Stimulated activated CD4-positive, alpha-beta T cell treated with anti-CD3 and anti-CD28 coated beads, Interleukin-4, amount 100 ng/mL, for 48 hours (primary cell): ENCODE data around the gene SMC1B.
"Not testable (repeated sequence)": the region's sequence is repeated elsewhere in the genome, so short reads cannot be mapped to it uniquely, and the experiment has no call there.

ENCODE experiments used
- DNase-seq, 2 donors: peaks; one replicate each; pipeline ENCODE4 v3.0.0-alpha.2; 2020; ENCODE audit warnings: low read depth in 2 of 2

SMC1B gene

GRCh38 chr22:45302751-45303150 is 110.6 kb downstream of the SMC1B start:
- DNase-seq, result no peak

GRCh38 chr22:45298934-45299505 is 114.4 kb downstream of the SMC1B start:
- no peak for DNase-seq

DNA sequence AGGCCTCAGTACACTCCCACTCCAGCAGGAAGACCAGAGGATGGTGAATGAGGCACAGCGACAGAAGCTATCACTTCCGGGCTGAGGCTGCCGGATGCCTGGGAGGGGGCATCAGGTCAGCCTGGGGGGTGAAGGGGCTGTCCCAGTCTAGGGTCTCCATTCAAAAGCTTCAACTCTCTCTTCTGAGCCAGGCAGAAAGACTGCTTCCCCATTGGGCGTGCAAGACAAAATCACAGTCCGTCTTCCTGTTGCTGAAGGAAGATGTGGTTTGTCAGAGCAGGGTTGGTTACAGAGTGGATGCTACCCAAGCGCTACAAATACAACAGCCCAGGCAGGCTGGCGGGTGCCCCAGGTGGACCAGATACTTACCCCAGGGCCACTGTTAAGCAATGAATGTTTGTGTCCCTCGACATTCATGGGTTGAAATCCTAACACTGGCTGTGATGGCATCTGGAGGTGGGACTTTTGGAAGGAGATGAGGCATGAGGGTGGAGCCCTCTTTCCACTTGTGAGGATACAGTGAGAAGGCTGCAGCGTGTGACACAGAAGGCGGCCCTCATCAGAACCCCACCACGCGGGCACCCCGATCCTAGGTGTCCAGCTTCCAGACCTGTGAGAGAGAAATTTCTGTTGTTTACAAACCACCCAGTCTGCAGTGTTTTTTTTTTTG is 116.6 kb downstream of the SMC1B start:
- DNase-seq, result no peak

- no peak for DNase-seq
These were observed 117.9 kb downstream of the SMC1B start for GRCh38 chr22:45295492-45295891.

DNA sequence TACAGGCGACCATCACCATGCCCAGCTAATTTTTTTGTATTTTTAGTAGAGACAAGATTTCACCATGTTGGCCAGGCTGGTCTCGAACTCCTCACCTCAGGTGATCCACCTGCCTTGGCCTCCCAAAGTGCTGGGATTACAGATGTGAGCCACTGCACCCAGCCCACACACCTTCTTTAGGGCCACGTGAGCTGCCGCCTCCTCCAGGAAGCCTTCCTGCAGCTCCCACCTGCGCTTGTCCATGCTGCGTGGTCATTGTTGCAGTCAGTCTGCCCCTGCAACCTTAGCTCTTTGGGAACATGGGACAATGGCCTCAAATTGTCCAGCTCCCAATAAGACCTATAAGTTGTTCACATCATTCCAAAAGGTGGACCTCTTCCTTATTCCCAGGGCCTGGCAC is 118.4 kb downstream of the SMC1B start:
- DNase-seq, result not testable (repeated sequence)
